Activated naive CD4-positive, alpha-beta T cell treated with anti-CD3 and anti-CD28 coated beads, Interleukin-2, amount 50 U/mL, for 16 hours (primary cell): ENCODE data around the gene KRTAP10-11.
"Not testable (repeated sequence)": the region's sequence is repeated elsewhere in the genome, so short reads cannot be mapped to it uniquely, and the experiment has no call there.

ENCODE experiments used
- DNase-seq: peaks from one replicate; pipeline ENCODE4 v3.0.0-alpha.2; 2020

KRTAP10-11 gene

DNA sequence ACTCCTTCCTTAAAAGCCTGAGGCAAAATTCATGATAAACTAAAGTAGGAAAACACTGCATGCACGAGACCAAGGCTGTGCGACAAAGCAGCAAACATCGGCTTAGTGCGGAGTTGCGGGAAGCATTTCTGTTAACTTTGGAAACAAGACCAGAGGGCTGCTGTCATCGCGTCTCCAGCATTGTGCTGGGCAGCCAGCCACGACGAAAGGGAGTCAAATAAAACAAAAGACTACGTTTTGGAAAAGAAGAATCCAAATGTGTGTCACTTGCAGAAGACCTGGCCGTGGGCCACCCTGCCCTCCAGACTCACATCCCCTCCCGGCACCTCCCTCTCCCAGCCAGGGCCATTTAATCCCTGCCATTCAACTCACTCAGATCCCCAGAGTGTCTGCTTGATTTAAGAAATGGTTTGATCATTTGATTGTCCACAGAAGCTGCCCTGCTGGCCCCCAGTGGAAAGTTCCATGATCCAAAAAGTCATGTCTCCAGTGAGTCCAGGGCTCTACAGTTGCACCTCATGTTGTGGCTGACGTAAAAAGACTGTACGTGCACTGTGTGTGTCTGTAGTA is 2.4 kb upstream of the KRTAP10-11 start:
- no peak for DNase-seq

DNA sequence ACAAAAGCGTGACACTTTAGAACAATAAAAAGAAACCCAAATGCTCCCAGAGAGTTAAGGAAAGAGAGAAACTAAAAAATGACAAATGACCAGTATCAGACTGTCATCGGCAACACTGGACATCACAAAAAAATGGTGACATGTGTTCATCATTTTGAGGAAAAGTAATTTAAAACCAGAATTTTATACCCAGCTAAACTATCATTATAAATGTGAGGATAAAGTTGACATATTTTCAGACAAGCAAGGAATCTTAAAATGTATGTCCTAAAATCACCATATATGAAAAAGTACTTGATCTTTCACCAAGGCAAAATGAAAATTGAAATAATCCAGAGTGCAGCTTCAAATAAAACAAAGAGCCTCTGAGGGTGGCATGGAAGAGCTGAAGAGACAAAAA is 1.3 kb upstream of the KRTAP10-11 start:
- no peak for DNase-seq

DNA sequence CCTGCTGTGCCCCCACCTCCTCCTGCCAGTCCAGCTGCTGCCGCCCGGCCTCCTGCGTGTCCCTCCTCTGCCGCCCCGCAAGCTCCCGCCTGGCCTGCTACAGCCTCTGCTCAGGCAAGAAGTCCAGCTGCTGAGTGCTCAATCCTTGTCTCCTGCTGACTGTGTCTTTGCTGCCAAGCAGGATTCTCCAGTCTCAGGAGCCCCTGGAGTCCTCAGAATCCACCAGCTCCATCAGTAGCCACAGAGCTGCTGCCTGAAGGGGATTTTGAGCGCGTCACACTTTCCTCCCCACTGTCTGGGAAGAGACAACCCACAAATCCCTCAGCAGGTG is 973 bp downstream of the KRTAP10-11 start:
- DNase-seq, result no peak

DNA sequence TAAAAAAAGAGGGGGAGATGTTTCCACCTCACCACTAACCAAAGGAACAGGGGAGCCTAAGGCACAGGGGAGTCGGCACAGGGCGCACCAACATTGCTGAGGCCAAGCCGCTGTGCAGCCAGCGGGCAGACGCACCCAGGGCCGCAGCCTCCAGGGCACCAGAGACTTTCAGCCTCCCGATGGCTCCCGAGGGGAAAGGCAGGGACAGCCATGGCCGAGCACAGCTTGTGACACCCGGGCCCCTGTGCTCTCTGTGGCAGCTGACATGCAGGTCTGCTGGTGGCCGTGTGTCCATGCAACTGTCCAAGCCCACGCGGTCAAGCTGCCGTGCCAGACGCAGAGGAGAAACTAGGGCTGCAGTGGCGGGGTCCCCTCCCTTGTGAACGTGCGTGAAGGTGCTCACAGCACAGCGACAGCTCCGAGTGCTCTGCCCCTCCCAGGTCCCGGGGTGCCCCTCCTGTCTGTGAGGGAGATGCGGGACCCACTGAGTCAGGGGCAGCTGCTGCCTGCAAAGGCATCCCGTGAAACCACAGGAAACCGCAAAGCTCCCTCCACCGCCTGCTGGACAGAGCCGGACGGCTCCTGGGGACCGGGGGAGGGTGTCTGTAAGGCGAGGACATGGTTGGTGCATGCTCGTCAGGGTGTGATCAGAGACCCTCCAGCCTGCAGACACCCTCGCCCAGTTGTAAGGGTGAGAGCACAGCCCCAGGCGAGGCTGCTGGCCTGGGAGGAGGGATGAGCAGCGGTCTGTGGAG is 2.5 kb downstream of the KRTAP10-11 start:
- DNase-seq, result no peak

DNA sequence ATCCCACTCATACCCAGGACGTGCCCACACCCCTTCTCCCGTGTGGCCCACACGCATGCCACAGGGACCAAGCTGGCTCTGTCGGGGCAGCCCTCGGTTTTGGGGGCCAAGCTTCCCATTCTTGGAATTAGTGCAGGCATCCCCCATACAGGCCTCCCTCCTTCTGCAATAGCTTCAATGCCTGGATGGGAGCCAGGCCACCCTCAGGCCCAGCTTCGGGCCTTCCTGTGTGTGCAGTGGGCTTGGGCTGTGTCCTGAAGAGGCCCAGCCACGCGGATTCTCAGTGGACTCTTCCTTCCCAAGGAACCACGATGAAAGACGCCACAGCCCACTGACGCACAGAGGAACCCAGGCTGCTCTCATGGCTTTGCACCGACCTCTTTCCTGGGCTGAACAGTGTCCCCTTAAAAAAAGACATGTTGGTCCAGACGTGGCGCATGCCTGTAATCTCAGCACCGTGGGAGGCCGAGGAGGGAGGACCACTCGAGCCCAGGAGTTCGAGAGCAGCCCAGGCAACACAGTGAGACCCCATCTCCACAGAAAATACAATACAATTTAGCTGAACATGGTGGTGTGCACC is 3.4 kb downstream of the KRTAP10-11 start:
- DNase-seq, result no peak

DNA sequence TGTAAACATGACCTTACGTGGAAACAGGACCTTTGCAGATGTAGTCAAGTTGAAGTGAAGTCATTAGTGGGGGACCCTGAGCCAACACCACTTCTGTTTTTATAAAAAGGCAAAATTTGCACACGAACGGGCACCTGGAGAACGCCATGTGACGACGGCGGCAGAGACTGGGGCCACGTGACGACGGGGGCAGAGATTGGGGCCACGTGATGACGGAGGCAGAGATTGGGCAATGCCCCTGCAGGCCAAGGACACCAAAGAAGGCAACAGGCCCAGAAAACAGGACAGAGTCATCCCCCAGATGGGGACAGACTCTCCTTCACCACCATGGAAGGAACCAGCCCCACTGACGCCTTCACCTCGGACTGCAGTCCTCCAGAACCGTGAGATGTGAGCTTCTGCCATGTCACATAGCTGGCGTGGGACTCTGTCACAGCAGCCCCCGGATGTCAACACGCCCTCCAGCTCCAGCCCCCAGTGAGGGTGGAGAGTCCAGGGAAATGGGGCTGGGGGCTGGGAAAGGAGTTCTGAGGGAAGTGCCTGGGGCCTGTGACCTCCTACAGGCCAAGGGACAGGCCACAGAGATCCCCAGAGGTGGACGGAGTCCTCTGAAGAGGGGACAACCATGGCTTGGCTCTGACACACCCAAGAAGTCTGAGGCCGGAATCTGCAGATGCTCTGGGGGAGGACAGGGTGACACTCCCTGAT is 4.2 kb downstream of the KRTAP10-11 start:
- no peak for DNase-seq

DNA sequence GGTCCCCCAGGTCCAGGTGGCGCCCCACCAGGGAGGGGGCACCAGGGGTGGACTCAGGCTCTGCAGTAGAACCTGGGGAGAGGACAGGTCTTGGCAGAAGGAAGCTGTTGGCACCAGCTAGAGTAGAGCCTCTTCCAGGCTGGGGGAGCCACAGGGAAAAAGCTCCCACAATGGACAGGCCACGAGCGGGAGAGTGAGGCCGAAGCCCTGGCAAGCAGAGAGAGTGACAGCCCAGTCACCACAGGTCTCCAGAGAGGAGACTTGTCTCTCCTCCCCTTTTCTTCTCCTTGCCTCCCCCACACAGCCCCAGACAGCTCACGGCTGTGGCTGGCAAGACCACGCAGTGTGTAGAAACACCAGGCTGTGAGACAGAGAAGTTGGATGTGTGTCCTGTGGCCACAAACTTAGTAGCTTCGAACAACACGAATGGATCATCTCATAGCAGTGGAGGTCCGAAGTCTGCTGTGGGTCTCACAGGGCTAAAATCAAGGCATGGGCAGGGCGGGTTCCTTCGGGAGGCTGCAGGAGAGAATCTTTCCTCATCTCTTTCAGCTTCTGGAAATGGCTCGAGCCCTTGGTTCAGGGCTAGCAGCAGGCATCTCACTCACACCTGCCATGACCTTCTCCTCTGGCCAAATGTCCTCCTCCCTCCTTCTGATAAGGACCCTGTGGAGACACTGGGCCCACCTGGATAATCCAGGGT is 4.9 kb downstream of the KRTAP10-11 start:
- no peak for DNase-seq

DNA sequence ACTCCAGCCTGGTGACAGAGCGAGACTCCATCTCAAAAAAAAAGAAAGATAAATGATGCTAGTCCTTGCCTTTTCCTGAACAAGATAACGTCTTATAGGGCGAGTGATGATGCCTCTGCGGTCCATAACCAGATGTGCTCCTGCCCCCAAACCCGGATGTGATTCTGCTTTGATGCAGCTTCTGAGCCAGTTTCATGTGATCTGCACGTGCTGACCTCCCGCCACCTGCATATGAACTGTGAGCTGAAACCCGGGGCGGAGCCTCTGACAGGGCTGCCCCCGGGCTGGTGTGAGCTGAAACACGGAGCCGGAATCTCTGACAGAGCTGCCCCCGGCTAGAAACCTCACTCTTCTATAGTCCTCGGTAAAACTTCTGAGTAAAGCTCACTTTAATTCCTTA is 6.9 kb downstream of the KRTAP10-11 start:
- DNase-seq, result no peak

DNA sequence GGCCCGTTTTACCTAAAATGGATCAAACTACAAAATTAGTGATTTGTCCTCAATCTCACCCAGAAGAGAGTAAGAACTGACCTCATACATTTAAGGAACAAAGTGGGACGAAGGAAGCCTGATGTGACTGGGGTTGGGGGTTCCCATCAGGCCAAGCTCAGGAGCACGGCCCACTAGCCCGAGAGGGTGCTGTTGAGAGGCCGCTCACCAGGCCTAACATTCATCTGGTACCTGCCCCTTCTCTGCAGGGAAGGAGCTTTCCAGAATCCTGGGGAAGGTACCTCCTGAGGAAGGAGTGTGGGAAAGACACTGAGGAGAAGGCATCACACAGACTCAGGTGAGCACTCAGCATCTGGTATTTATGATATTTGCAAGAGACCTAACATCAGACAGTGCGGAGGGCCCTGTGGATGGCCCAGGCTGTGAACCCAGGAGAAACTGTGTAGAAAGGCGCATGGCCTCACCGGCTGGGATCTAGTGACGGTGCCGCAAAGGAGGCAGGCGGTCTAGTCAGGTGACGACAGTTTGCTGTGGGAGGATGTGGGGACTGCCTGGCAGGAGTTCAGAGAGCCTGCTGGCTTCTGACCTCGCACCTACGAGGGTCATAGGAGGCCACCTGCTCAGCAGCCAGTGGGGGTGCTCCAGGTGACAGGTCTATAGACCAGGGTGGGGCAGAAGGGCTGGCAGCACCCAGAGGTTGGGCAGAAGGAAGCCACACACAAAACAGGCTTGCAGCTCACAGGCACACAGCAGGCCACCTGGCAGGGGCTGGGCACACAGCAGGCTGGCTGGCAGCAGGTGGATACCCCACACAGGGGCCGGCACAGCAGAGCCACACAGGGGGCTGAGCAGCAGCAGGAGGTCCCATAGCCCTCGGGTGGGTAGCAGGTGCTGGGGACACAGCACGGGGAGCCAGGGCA is 7.7 kb downstream of the KRTAP10-11 start:
- DNase-seq, result peak; percentile 31

DNA sequence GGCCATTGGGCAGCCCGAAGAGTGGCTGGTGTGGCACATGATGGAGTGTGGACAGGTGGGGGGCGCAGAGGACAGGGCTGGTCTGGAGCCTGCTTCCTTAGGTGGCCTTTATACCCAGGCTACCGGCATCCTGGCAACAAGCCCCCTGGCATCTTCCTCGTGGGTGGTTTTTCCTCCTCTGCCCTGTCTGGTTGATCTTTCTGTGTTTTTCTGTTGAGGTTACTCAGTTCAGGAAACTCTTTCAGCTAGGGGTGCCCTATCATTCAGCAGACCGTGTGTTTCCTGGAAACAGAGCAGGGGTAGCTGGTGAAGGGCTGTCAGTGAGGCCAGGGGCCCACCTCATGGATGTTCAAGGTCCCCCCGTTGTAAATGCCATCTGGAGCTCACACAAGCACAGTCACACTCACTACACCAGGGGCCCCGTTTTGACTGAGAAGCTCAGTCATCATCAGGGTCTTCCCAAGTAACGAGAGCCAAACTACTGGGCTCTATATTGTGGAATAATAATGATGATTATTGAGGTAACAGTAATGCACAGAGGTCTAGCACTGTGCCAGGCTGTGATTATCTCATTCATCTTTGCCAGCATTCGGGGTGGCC is 8.5 kb downstream of the KRTAP10-11 start, which contains the start of gene KRTAP12-4:
TSS of gene KRTAP12-4 (minus strand) at position 84 of the 600 bp plus-strand sequence. CDS start at position 39, 45 bp downstream.
- no peak for DNase-seq

DNA sequence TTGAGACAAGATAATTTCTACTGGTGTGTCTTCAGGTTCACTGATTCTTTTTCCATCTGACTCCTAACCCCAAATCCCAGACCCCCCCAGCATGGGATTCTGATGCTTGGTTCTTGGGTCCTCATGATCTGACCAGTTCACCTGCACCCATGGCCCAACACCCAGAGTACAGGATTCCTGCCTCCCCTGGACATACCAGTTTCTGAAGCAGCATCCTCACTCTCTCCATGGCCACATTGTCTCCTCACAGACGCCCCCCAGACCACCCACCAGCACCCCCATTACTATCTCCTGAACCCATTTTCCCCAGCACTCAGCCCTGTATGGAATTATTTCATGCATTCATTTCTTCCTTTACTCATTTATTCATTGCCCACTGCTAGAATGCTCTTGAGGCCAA is 10.7 kb downstream of the KRTAP10-11 start:
- no peak for DNase-seq

DNA sequence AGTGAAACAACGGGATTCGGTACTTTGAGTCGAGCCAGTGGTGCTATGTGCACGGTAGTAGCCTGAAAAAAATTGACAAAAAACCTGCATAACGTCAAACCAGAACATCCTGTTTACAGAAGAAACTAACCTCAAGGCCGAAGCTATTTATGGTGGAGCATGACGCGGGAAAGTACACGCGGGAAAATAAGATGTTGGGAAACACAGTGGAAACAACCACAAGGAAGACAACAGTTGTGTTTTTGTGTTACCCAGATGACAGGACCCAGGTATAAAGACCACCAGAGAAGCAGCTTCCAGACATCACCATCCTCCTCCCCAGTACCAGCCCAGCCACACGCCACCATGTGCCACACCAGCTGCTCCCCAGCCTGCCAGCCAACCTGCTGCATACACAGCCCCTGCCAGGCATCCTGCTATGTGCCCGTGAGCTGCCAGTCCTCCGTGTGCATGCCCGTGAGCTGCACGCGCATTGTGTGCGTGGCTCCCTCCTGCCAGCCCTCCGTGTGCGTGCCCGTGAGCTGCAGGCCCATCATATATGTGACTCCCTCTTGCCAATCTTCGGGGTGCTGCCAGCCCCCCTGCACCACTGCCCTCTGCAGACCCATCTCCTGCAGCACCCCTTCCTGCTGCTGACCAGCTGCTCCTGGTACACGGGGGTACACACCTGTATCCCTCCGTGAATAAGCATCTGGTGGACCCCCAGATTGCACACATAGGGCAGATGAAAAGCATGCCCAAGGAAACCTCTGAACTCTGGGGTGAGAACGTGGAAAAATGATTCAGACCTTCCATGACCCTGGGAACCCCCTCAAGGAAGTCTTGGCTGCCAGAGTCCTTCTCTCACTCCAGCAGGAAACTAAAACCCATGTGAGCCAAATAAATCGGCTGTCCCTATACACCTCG is 11.7 kb downstream of the KRTAP10-11 start, which contains the start of gene KRTAP12-3:
TSS of gene KRTAP12-3 (plus strand) at position 298 of the 906 bp plus-strand sequence. CDS start at position 346, 48 bp downstream.
- no peak for DNase-seq

DNA sequence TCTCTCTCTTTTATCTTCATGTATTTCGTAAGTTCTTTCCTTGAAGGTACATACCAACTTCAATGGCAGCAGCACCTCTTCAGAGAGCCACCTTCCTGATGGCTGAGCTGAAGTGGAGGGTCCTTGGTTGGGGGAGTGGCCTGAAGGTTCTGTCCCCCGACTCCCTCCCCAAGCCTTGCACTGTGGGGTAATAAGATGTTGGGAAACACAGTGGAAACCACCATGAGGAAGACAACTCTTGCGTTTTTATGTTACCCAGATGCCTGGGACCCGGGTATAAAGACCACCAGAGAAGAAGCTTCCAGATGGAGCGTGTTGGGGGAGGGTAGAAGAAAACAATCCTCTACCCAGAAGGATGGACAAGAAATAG is 12.3 kb downstream of the KRTAP10-11 start:
- DNase-seq, result no peak

DNA sequence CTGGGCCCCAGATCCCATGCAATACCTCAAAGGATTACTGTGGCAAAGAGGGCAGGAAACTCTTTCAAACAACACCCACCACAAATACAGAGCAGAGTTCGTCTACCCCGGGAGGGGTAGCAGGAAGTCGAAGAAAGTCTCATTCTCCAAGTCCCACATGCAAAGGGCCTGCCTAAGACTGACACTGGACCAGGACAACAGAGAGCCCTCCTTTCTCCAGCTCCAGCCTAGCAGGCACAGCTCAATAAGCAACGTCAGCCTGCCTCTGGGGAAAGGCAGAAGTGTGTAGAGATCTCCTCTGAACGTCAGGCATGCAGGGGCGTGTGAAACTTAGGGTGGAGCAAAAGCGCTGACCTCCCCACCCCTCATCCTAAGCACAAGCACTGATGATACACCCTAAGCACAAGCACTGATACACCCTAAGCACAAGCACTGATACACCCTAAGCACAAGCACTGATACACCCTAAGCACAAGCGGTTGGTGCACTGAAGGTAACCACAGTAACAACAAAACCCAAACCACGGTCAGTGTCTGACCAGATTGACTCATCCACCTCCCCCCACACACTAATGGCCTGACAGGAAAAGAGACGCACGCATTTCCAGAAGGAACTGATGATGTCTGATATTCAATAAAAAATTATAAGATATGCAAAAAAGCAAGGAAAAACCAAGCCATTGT is 12.8 kb downstream of the KRTAP10-11 start:
- DNase-seq, result no peak

DNA sequence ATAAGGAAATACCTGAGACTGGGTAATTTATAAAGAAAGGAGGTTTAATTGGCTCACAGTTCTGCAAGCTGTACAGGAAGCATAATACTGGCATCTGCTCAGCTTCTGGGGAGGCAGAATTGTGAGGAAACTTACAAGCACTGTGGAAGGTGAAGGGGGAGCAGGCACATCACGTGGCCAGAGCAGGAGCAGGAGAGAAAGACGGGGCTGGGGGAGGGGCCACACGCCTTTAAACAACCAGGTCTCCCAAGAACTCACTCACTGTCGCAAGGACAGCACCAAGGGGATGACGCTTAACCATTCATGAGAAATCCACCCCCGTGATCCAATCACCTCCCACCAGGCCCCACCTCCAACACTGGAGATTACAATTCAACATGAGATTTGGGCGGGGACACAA is 15.4 kb downstream of the KRTAP10-11 start:
- not testable (repeated sequence) for DNase-seq

DNA sequence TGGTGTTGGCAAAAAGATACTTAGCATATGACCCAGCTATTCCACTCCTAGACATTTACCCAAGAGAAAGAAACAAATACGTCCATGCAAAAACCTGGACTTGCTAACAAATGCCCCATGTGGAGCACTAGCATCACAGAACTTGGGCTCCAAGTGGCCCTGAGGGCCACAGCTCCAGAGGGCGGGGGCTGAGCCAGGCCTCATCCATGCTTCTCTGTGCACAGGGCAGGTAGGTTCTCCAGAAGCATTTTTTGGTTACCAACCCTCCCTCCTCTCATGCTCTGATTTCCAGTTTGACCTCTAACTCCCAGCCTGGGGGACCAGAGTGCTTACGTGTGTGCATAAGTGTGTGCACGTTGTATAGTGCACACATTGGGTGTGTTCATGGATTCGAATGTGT is 18.5 kb downstream of the KRTAP10-11 start:
- no peak for DNase-seq

DNA sequence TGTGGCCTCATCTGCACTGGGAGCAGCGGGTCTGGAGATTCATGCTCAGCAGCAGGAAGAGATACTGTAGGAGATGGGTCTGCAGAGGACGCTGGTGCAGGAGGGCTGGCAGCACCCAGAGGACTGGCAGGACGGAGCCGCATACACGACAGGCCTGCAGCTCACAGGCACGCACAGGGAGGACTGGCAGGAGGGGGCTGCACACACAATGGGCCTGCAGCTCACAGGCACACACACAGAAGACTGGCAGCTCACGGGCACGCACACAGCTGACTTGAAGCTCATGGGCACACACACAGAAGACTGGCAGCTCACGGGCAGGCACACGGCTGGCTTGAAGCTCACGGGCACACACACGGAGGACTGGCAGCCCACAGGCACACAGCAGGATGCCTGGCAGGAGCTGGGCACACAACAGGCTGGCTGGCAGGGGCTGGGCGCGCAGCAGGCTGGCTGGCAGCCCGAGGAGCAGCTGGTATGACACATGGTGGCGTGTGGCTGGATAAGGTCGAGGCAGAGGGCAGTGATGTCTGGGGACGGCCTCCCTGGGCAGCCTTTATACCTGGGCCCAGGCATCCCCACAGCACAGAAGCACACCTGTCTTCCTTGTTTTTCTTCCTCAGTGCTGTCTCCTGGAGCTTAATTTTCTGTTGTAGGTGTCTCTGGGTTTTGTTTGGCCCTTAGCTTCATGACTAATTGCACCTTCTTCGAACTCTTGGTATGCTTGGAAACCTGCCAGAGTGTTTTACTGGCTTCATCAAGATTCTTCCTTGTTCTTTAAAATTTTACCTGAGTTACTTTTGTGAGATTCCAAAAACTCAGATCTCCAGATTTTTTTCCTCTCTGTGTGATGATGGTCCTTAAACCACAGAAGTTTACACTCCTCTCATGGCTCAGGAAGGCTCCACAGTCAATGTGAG is 20.4 kb downstream of the KRTAP10-11 start, which contains the start of gene KRTAP12-2:
TSS of gene KRTAP12-2 (minus strand) at position 527 of the 920 bp plus-strand sequence. CDS start at position 486, 41 bp downstream.
- no peak for DNase-seq

DNA sequence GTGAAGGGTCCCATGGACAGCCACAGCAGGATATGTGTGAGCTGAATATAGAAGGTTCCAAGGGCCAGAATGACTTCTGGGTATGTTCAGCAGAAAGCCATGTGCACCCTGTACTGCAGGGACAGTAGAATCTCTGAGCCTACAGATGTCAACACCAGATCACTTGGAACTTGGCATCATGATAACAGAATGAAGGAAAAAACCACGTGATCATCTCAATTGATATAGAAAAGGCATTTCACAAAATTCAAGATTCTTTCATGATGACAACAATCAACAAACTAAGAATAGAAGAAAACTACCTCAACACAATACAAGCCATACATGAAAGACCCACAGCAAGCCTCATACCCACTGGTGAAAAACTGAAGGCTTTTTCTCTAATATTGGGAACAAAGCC is 21.4 kb downstream of the KRTAP10-11 start:
- DNase-seq, result no peak
